Measurements from ENCODE around the gene PIGL. TPM values are rescaled to one million over a fixed set of nuclear protein-coding genes. Genes with fewer than 3 reads are reported as not detected.
"Not testable (repeated sequence)": the region's sequence is repeated elsewhere in the genome, so short reads cannot be mapped to it uniquely, and the experiment has no call there.

Gene PIGL
- total RNA-seq, 1 donor from 2014 or later: 26.8 TPM

DNA sequence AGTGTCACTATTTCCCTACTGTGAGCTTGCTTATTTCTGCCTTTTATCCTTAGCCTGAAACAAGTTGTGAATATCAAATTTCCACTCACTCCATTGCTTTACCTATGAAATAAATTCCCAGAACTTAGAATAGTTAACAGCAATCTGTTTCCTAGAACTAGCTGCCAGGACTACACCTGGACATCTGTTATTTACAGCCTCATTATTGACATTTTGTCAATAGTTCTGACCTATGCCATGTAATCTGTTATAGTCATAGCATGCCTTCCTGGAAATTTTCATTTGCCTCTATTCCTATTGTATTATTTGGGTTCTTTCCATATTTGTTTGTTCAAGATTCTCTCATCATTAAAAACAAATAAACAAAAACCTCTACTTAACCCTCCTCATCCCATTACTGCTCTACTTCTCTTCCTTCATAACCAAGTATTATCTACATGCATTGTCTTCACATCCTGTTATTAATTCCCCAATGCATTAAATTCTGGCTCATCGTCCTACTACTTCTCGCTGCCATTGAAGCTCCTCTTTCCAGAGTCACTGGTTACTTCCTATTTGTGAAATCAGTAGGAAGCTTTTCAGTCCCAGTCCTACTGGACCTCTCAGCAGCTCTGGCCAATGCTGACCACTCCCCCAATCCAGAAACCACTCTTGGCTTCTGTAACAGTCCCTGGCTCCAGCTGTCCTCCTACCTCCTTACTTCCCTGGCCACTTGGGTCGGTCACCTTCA, 55.3 kb downstream of the PIGL start:
- intact Hi-C loops (cut with micrococcal nuclease): no loop called here

DNA sequence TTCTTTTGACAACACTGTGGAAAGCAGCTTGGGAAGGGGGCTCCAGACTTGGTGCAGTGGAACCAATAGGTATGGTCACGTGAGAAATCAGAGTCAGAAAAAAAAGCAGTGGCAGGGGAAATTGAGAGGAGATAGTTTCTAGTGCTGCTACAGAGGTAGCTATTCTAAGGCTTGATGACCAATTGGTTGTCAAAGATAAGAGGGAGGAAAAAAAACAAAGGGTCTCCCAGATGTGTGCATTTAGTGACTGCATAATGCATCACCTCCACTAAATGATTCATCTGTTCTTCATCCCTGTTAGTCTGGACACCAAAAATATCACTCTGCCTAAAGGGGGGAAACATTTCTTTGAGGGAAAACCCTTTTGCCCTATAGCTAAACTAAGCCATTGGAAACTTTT, 56.5 kb downstream of the PIGL start:
- intact Hi-C loops (cut with micrococcal nuclease): no loop called here

DNA sequence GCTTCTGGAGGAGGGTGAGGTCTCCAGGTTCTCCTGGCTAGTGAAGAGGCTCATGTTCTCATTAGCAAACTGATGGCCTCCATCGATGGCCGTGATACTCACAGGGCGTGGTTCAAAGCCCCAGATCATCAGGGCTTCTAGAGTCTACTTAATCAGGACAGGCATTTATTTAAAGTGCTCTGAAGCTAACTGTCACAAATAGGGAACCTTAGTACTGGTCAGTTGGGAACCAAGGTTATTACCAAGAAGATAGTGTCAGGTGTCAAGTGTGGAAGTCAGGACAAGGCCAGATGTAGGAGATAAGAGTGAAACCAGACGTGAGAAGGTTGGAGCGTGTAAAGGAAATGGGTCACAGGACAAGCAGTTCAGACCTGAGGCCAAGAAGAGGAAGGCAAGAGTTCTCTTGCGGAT, 56.9 kb downstream of the PIGL start:
- intact Hi-C loops (cut with micrococcal nuclease): no loop called here

DNA sequence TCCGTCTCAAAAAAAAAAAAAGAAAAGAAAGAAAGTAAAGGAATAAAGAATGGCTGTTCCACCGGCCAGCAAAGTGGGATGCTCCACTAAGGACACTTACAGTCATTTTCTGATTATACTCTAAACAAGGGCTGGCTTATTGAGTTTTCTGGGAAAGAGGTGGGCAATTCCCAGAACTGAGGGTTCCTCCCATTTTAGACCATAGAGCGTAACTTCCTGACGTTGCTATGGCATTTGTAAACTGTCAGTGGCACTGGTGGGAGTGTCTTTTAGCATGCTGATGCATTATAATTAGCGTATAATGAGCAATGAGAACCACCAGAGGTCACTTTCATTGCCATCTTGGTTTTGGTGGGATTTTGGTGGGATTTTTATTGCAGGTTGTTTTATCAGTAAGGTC, 58.0 kb downstream of the PIGL start:
- intact Hi-C loops (cut with micrococcal nuclease): no loop called here

DNA sequence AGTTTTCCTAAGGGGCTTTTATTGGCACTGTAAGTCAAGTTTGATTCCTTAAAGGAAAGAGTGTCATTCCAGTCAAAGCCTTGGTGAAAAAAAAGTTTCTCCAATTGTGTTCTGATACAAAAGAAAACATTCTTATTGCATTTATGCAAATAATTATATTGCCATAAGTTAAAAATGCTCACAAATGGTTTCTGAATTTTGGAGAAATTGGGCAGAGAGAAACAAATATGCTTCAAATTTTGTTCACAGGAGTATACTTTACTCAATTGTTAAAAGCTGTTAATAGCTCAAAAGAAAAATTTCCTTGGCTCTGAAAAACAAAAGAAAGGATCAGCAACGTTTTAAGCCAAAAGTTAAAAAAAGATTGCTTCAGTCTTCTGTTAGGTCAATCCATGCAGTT, 60.2 kb downstream of the PIGL start:
- intact Hi-C loops (cut with micrococcal nuclease): no loop called here

DNA sequence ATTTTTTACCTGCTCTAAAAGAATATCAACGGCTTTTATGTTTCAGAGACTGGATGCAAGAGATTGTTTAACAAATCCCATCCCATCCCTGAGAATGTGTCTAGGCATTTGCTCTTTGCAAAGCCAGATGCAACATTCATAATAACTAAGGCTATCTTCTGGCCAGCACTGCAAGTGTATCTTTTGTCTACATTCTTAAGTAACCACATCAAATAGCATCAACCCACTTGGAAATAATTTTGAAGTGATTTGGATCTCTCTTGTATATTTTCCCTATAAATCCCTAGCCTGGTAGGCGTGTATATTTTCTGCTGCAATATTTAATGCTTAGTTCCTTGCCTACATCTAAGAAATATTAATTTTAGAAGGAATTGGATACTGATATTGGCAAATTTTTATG, 64.3 kb downstream of the PIGL start:
- intact Hi-C loops (cut with micrococcal nuclease): no loop called here

DNA sequence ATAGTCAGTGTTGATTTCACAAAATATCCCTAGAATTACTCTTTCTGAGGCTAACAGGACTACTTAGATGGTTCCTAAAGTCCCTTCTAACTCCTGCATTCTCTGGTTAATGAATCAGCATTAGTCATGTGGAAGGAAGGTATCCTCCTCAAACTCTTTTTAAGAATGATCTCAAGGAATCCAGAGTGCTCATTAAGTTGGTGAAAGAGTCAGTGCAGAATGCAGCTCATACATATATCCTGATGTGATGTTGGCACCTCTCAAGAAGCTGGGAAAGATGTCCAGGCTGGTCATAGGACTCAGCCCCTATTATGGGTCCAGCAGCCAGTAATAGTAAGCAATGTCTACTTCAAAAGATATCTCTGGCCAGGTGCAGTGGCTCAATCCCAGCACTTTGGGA, 65.5 kb downstream of the PIGL start:
- intact Hi-C loops (cut with micrococcal nuclease): no loop called here

DNA sequence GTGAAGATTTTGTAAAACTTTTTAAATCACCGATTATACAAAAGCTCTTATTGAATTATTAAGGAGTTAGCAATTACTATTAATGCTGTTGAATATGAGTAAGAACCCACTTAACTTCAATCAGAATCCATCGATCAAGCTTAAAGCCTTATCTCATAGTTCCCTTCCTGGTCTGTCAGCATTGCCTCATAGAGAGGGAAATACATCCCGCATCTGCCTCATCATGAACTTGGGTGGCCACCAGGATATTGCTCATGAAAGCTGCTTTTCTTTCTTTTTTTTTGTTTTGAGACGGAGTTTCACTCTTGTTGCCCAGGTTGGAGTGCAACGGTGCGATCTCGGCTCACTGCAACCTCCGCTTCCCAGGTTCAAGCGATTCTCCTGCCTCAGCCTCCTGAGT, 66.7 kb downstream of the PIGL start:
- intact Hi-C loops (cut with micrococcal nuclease): no loop called here

DNA sequence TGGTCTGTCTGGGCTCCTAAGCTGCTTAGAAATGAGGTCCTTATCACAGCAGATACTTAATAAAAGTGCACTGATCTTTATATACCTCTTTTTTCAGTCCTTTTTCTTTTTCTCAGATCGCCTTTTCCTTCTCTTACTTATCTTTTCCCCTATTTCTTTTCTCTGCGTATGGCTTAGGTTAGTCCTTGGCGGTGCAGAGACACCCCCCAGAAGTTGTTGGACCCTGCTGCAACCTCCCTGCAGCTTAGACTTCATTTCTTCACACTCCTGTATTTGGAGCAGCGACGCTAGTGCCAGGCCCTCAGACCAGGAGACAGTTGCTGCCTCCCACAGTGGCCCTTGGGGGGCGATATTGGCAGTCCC, 68.6 kb downstream of the PIGL start:
- intact Hi-C loops (cut with micrococcal nuclease): loop anchor here (1.0 kb wide), 3 partner anchors 67 to 153 kb away; partner anchors contain the start of gene PIGL

DNA sequence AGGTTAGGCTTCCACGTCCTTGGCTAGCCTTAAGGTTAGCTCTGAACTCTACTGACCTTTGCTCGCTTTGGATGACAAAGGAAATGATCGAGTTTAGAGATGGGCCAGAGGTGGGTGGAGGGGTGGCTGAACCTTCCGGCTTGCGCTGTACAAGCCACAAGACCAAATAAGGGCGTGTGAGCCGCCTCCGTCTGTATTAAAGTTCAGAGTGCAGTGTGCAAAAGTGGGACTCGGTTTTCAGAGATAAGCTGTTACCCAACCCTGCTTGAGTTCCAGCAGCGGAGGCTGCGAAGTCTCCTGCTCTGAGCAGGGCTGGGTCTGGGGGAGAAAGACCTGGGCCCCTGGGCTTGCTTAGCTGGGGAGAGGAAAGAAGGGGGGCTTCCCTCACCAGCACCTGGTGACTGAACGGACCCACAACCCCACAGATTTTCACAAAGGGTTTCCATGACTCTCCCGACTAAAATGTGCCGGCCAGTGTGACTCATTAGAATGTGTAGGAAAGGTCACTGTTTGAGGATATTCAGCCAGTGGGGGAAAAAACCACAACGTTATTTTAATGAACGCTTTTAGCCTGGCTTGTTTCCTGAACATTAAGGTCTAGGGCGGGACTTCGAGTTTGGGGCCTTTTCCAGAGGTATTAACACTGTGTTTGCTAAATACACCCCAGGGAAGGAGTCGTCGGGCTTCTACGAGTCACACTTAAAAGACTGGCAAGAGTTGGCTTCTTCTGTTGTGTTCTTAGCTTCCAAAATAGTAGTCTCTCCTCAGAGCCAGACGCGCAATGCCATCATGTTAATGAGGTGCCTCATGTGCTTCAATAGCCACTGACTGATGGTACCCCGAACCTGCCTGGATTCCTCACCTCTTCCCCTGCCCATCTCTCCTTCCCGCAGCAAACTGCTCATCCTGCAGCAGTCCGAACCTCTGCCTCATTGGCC, 69.3 kb downstream of the PIGL start:
- intact Hi-C loops (cut with micrococcal nuclease): loop anchor here (1.0 kb wide), 3 partner anchors 66 to 152 kb away; partner anchors contain the start of gene PIGL

DNA sequence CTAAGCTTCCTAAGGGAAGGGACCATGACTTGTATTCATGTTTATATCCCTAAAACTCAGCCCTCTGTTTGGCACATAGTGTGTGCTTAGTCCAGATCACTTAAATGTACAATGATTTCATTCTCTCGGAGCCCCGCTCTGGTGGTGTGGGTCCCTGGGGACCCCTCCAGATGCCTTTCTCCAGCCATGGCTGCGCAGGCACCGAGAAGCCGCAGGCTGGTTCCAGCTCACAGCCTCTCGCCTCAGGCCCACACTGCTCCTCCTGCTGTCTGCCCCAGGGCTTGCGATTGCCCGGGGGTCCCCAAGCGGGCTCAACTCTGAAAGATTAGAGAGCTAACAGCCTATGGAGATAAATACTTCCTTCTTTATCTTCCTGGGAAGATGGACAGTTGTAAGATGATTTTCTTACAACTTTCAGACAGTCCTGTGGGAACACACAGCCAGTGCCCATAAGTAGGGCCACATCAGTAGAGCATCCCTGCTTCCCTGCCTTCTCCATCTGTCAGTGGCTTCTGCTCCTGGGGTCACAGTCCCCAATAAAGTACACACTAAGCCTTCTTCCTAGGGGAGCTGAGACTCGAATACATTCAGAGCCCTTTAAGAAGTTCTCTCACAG, 70.0 kb downstream of the PIGL start:
- intact Hi-C loops (cut with micrococcal nuclease): loop anchor here (1.0 kb wide), 3 partner anchors 65 to 151 kb away; partner anchors contain the start of gene PIGL

DNA sequence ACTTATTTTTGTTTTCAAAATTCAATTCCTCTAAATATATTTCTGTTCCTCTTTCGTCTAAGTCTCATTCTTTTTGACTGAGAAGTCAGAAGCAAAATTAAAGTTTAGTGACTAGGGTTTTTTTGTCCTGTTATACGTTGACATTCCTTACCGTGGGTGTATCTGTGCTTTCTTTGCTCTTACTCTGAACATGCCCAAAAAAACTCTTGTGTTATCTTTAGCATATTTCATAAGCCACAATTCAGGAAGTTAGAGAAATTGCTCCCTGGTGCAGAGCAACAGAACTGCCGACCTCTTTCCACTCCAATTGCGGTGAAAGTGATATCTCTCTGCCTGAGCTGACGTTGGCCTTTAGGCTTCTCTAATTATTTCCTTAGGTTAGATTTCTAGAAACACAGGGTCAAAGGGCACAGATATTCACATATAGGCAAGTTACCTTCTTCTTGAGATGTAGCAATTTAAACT, 70.6 kb downstream of the PIGL start:
- intact Hi-C loops (cut with micrococcal nuclease): no loop called here

DNA sequence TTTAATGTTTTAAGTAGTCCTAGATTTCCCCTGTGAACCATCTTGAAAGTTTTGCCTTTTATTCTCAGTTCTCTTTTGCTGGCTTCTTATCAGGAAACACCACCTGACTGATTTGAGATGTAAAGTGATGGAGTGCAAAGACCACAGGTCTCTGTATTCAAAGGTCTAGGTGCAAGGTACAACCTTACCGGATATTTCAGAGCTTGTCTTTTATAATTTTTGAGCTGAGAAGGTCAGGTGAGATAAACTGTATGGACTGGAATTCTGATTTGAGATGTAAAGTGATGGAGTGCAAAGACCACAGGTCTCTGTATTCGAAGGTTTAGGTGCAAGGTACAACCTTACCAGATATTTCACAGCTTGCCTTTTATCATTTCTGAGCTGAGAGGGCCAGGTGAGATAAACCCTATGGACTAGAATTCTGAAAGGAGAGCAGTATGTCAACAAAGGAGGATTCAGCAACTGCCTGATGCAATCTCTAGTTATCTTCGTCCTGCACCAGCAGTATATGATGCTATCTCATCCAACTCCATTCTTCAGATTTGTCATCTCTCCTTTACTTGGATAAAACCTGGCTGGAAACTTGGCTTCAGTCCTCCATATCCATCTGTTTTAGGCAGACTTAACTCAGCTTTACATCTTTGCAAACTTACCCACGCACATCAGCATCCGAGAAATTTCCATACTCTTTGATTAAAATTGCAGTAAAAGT, 72.0 kb downstream of the PIGL start:
- intact Hi-C loops (cut with micrococcal nuclease): no loop called here

DNA sequence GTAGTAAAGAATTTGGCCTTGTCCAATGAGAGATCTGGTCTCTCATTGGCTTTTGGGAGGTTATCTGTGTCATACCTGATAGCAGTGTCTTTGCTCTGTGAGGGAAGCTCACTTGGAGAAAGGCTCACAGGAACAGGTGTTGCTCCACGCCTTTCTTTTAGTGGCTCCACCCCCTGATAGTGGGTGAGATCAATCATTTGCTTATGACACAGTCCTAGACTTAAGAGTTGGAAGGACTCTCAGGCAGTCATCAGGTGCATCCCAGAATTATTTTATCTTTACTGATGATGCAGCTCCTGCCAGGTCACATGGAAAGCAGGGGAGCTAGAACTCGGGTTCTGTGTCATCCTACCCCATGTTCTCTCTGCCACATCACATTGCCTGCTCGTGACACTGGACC, 76.9 kb downstream of the PIGL start:
- intact Hi-C loops (cut with micrococcal nuclease): no loop called here

DNA sequence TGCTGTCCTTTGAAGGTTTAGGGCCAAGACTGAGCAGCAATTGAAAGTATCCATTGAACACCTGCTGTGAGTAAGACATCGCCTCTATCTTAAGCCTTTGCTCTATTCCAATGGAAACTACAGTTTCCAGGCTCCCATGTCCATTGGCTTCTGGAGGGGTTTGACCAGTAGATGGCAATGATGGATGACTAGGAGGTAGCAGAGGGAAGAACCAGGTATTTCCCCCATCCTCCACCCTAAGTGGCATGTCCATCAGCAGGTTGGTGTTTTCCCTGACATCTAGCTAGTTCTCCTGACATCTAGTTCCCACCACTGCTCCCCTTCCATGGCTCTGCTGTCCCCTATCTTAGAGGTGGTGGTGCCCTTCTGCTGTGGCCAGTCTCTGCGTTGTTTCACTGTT, 77.5 kb downstream of the PIGL start:
- intact Hi-C loops (cut with micrococcal nuclease): no loop called here

DNA sequence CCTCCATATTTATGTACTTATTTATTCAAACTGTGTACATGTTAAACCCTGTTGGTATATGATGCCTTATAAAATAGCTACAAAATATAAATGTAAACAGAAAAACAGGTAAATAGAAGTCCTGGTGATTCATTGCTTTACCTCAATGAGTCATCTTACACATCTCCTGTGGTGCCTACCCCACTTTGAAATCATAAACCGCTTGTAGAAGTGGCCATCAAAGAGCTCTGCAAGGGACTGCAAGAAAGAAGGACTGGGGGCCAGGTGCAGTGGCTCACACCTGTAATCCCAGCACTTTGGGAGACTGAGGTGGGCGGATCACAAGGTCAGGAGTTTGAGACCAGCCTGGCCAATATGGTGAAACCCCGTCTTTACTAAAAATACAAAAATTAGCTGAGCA, 79.1 kb downstream of the PIGL start:
- intact Hi-C loops (cut with micrococcal nuclease): not testable (repeated sequence)

DNA sequence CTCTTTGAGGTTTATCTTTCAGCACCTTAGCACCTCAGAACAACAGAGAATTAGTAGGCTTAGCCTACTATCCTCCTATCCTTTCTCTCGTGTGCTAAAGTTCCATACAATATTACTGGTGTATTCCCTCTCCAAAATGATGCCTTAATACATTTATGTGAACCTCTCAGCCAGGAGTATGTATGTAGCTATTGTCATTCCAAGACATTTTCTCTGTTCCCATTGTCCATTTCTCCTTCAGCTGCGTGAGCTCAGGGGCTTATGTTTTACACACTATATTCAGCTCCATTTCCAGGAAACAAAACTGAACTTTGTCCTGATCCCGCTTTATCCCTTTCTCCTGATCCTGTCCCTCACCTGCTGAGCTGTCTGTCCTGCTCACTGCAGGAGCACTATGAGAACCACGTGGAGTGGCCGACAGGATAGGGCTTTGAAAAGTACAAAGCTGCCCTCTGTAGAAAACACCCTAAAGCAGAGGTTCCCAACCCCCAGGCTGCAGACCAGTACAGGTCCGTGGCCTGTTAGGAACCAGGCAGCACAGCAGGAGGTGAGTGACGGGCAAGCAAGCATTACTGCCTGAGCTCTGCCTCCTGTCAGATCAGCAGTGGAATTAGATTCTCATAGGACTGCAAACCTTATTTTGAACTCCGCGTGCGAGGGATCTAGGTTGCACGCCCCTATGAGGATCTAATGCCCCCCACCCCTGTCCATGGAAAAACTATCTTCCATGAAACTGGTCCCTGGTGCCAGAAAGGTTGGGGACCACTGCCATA, 80.5 kb downstream of the PIGL start:
- intact Hi-C loops (cut with micrococcal nuclease): no loop called here

DNA sequence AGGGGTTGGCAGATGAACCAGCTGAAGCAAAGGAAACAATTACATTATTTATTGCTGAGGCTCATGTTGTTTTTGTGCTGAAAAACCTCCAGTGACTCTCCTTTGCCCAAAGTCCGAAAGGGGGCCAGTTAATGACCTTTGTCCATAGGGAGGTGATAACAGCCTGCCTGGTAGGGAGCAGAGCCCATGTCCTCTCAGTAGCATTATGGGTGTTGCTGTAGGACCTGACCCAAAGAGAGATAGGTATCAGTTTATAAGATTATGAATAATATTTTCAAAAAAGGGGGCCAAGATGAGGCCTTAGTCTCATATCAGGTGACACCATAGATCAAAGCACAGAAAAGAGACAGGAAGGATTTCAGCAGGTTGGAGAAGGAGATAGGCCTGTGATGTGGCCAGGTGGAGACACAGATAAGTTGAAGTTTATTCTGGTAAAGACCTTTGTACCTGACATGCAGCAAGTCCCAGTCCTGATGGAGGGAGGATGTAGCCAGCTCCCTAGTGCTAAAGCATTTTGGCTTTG, 81.2 kb downstream of the PIGL start:
- intact Hi-C loops (cut with micrococcal nuclease): no loop called here

DNA sequence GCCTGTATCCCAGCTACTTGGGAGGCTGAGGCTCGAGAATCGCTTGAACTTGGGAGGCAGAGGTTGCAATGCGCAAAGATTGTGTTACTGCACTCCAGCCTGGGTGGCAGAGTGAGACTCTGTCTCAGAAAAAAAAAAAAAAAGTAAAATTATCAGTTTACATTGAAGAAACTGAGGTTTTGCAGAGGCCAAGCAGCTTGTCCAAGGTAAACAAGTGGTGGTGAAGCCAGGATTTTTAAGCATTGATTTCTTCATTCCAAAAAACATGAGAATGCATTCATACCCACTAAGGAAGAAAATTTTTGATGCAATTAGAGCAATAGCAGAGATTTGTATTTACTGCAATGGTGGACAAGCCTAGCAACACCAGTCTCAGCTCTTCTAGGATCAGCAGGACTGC, 83.5 kb downstream of the PIGL start:
- intact Hi-C loops (cut with micrococcal nuclease): no loop called here
